Measurements from ENCODE around the gene SFXN5. TPM values are rescaled to one million over a fixed set of nuclear protein-coding genes. Genes with fewer than 3 reads are reported as not detected.
"Not testable (repeated sequence)": the region's sequence is repeated elsewhere in the genome, so short reads cannot be mapped to it uniquely, and the experiment has no call there.

The SFXN5 gene
- total RNA-seq, result 10 to 100 TPM; 27.3 to 32.4 TPM

- no peaks in the 10 kb centered on the region for H3K27me3 Mint-ChIP-seq
- no peaks in the 10 kb centered on the region for H3K36me3 Mint-ChIP-seq
- H3K9me3 Mint-ChIP-seq, result no peaks in the 10 kb centered on the region
- ATAC-seq (peak; percentile 93 to 95), DNase-seq (ENCODE audit: low spot score) (peak; percentile 99)
- H3K4me1 Mint-ChIP-seq (ENCODE audit: low read depth in 2 of 2), result peaks cover 33 to 36% of the 10 kb centered on the region in 2 donors
- peak within 1 kb of the TSS; percentile 90 for H3K4me3 Mint-ChIP-seq
- peak within 1 kb of the TSS; percentile 85 to 95 for H3K27ac Mint-ChIP-seq
Measured at GRCh38 chr2:73071360-73072128, at the start of gene SFXN5. Gene SFXN5 (minus strand): TSS chr2:73071712. CDS start chr2:73071705, 7 bp downstream.

GRCh38 chr2:73119611-73120239 is 48.2 kb upstream of the SFXN5 start:
- DNase-seq (ENCODE audit: low spot score); ATAC-seq; H3K36me3 Mint-ChIP-seq; H3K9me3 Mint-ChIP-seq; H3K4me3 Mint-ChIP-seq; H3K4me1 Mint-ChIP-seq (ENCODE audit: low read depth in 2 of 2); H3K27ac Mint-ChIP-seq: not testable (repeated sequence)
- peaks cover 11 to 15% of the 10 kb centered on the region in 2 donors for H3K27me3 Mint-ChIP-seq

GRCh38 chr2:73117441-73117840 is 45.9 kb upstream of the SFXN5 start:
- H3K27me3 Mint-ChIP-seq, result peaks cover 0 to 2% of the 10 kb centered on the region in 2 donors
- H3K4me3 Mint-ChIP-seq, result no peak overlapping the region
- H3K27ac Mint-ChIP-seq, result no peak overlapping the region
- no peaks in the 10 kb centered on the region for H3K4me1 Mint-ChIP-seq (ENCODE audit: low read depth in 2 of 2)
- no peaks in the 10 kb centered on the region for H3K36me3 Mint-ChIP-seq
- ATAC-seq (no peak), DNase-seq (ENCODE audit: low spot score) (no peak)
- H3K9me3 Mint-ChIP-seq, result no peaks in the 10 kb centered on the region

- ATAC-seq (no peak), DNase-seq (ENCODE audit: low spot score) (no peak)
- Mint-ChIP-seq H3K27ac (no peak overlapping the region), H3K9me3 (no peaks in the 10 kb centered on the region), H3K36me3 (no peaks in the 10 kb centered on the region), H3K27me3 (peaks cover 0 to 2% of the 10 kb centered on the region in 2 donors), H3K4me3 (no peak overlapping the region), H3K4me1 (ENCODE audit: low read depth in 2 of 2) (peaks cover 3 to 5% of the 10 kb centered on the region in 2 donors)
Measured at GRCh38 chr2:73116182-73116960, 44.9 kb upstream of the SFXN5 start.

GRCh38 chr2:73114273-73114867 is 42.9 kb upstream of the SFXN5 start:
- H3K4me1 Mint-ChIP-seq (ENCODE audit: low read depth in 2 of 2), result peaks cover 5 to 12% of the 10 kb centered on the region in 2 donors
- peak overlapping the region; percentile 58 for H3K4me3 Mint-ChIP-seq
- H3K27ac Mint-ChIP-seq, result no peak overlapping the region
- no peak for DNase-seq (ENCODE audit: low spot score)
- H3K27me3 Mint-ChIP-seq, result peaks cover 0 to 5% of the 10 kb centered on the region in 2 donors
- ATAC-seq, result no peak
- H3K36me3 Mint-ChIP-seq, result no peaks in the 10 kb centered on the region
- H3K9me3 Mint-ChIP-seq, result no peaks in the 10 kb centered on the region

GRCh38 chr2:73112913-73113854 is 41.7 kb upstream of the SFXN5 start, which contains the start of gene RAB11FIP5:
Gene RAB11FIP5 (minus strand): TSS chr2:73112948. CDS start chr2:73112777, 171 bp downstream.
- Mint-ChIP-seq H3K27me3 (peaks cover 0 to 5% of the 10 kb centered on the region in 2 donors), H3K36me3 (no peaks in the 10 kb centered on the region), H3K27ac (peak within 1 kb of the TSS; percentile 13 to 65), H3K4me1 (ENCODE audit: low read depth in 2 of 2) (peaks cover 9 to 12% of the 10 kb centered on the region in 2 donors), H3K4me3 (peak within 1 kb of the TSS; percentile 82), H3K9me3 (no peaks in the 10 kb centered on the region)
- DNase-seq (ENCODE audit: low spot score) (peak; percentile 84), ATAC-seq (peak; percentile 93 to 95)

- Mint-ChIP-seq H3K27ac (peak overlapping the region; percentile 13 to 65), H3K9me3 (no peaks in the 10 kb centered on the region), H3K4me1 (ENCODE audit: low read depth in 2 of 2) (peaks cover 17 to 20% of the 10 kb centered on the region in 2 donors), H3K4me3 (peak overlapping the region; percentile 82), H3K36me3 (no peaks in the 10 kb centered on the region), H3K27me3 (peaks cover 0 to 5% of the 10 kb centered on the region in 2 donors)
- peak; percentile 20 to 56 for ATAC-seq
- DNase-seq (ENCODE audit: low spot score), result no peak
Measured at GRCh38 chr2:73112026-73112912, 40.8 kb upstream of the SFXN5 start.

GRCh38 chr2:73111073-73112025 is 39.8 kb upstream of the SFXN5 start:
- ATAC-seq (no peak), DNase-seq (ENCODE audit: low spot score) (no peak)
- no peaks in the 10 kb centered on the region for H3K36me3 Mint-ChIP-seq
- no peaks in the 10 kb centered on the region for H3K9me3 Mint-ChIP-seq
- peak overlapping the region; percentile 82 for H3K4me3 Mint-ChIP-seq
- peaks cover 25 to 28% of the 10 kb centered on the region in 2 donors for H3K4me1 Mint-ChIP-seq (ENCODE audit: low read depth in 2 of 2)
- peaks cover 0 to 3% of the 10 kb centered on the region in 2 donors for H3K27me3 Mint-ChIP-seq
- H3K27ac Mint-ChIP-seq, result peak overlapping the region; percentile 13 to 65

GRCh38 chr2:73110168-73111072 is 38.9 kb upstream of the SFXN5 start:
- Mint-ChIP-seq H3K27me3 (peaks cover 0 to 3% of the 10 kb centered on the region in 2 donors), H3K9me3 (no peaks in the 10 kb centered on the region), H3K27ac (no peak overlapping the region), H3K36me3 (no peaks in the 10 kb centered on the region), H3K4me3 (peak overlapping the region; percentile 82), H3K4me1 (ENCODE audit: low read depth in 2 of 2) (peaks cover 25 to 28% of the 10 kb centered on the region in 2 donors)
- DNase-seq (ENCODE audit: low spot score) (no peak), ATAC-seq (no peak)

- no peaks in the 10 kb centered on the region for H3K9me3 Mint-ChIP-seq
- no peak overlapping the region for H3K4me3 Mint-ChIP-seq
- no peak overlapping the region for H3K27ac Mint-ChIP-seq
- peaks cover 0 to 3% of the 10 kb centered on the region in 2 donors for H3K27me3 Mint-ChIP-seq
- no peak for ATAC-seq
- no peak for DNase-seq (ENCODE audit: low spot score)
- peaks cover 25 to 30% of the 10 kb centered on the region in 2 donors for H3K4me1 Mint-ChIP-seq (ENCODE audit: low read depth in 2 of 2)
- no peaks in the 10 kb centered on the region for H3K36me3 Mint-ChIP-seq
Measured at GRCh38 chr2:73109431-73110167, 38.1 kb upstream of the SFXN5 start.
